Adrenal gland (tissue), 12 donors: ENCODE results near the gene RPL7L1. TPM values are rescaled to one million over a fixed set of nuclear protein-coding genes. Genes with fewer than 3 reads are reported as not detected.

Experiments used
- DNase-seq, 7 donors: peaks; one replicate each; pipeline ENCODE4 v3.0.0-alpha.2; 2019 to 2020
- H3K27ac ChIP-seq, 5 donors: fragments of 200-600 bp; sonication (generic) in 4 of 5; 1 replicate in 3 of 5; 2 replicates in 2 of 5; pipeline versions ENCODE4 v1.5.1 to v1.8.0; 2016 to 2020; ENCODE audit warnings: mild to moderate bottlenecking in 1 of 5
- H3K27me3 ChIP-seq: fragments of 200-600 bp; 2 replicates; pipeline ENCODE4 v1.8.0; 2021
- H3K36me3 ChIP-seq, 2 donors: fragments of 200-600 bp; replicated peaks in 1 of 2; 1 replicate in 1 of 2; 2 replicates in 1 of 2; pipeline versions ENCODE4 v1.5.1 to v1.8.0; 2018 to 2022
- H3K4me1 ChIP-seq, 2 donors: fragments of 200-600 bp; replicated peaks in 1 of 2; 1 replicate in 1 of 2; 2 replicates in 1 of 2; pipeline versions ENCODE4 v1.5.1 to v1.8.0; 2018 to 2021
- H3K4me3 ChIP-seq, 4 donors: fragments of 200-600 bp; sonication (generic) in 3 of 4; one replicate each; pipeline ENCODE4 v1.5.1; 2016 to 2018
- H3K9me3 ChIP-seq, 3 donors: fragments of 200-600 bp; sonication (generic) in 1 of 3; replicated peaks in 1 of 3; 1 replicate in 2 of 3; 2 replicates in 1 of 3; pipeline versions ENCODE4 v1.5.1 to v1.8.0; 2016 to 2021
- CTCF ChIP-seq, 6 experiments: fragments of 450-650 bp in 4 of 6; fragments of 200-600 bp in 2 of 6; sonication (generic) in 1 of 6; IDR thresholded peaks; 1 replicate in 5 of 6; 2 replicates in 1 of 6; pipeline versions ENCODE4 v1.5.1 to v1.8.0; 2016 to 2021; ENCODE audit warnings: antibody characterized with exemption in 6 of 6, mild to moderate bottlenecking in 2 of 6, moderate library complexity in 1 of 6
- POLR2A ChIP-seq, 2 donors: fragments of 450-650 bp; IDR thresholded peaks; one replicate each; pipeline ENCODE4 v1.6.1; 2017; ENCODE audit warnings: antibody characterized with exemption in 2 of 2, mild to moderate bottlenecking in 2 of 2, moderate library complexity in 1 of 2
- WGBS, 4 donors: extraction: QIAGEN DNeasy Blood & Tissue Kit in 2 of 4; methylation state at CpG; one replicate each; pipeline versions ENCODE4 v1.1.5 to v1.1.7; 2013 to 2017; 5-methylcytosine and 5-hydroxymethylcytosine counted together
- intact Hi-C, 2 donors: fragments of 100-400 bp; cut with DNase I; formaldehyde crosslinking; loops; one replicate each; pipeline versions ENCODE4 v1.14.1 to v1.15.0; 2022 to 2023
- polyA plus RNA-seq, 3 donors: library from polyadenylated mRNA; stranded (reverse); fragments of 200-250 nt in 2 of 3; fragments of 350-450 nt in 1 of 3; fragmentation: Illumina TruSeq in 1 of 3; extraction: RNeasy Lipid Tissue Mini Kit (QIAGEN cat#74804) in 1 of 3; gene quantifications; one replicate each; pipeline ENCODE4 v1.2.3, GENCODE V29; 2013 to 2014
- total RNA-seq, 9 donors: library from RNA; depleted of rRNA in 4 of 9; stranded (reverse); fragments of >200 nt in 4 of 9; fragments of 120-200 nt in 1 of 9; fragmentation: NEBNext Ultra II Directional in 1 of 9; extraction: Animal tissue kit (Norgen Biotek cat#: 25700) in 1 of 9; gene quantifications; one replicate each; pipeline versions ENCODE4 v1.1.0 to v1.2.4, GENCODE V29; 2013 to 2023
- donor health status: healthy with polysubstance abuse.
- donor health status: Bipolar disorder and iron deficiency.
- donor health status: DM: yes; HTN: yes; CAD: no.
- donor health status: DM: no; HTN: no; CAD: no.
- donor health status: DM: no; HTN: no; CAD: no.
- donor health status: DM: yes; HTN: yes; CAD: no.

RPL7L1 gene
- total and polyA plus RNA-seq, 12 donors = 33.3 to 130 (median 94.1) TPM

DNA sequence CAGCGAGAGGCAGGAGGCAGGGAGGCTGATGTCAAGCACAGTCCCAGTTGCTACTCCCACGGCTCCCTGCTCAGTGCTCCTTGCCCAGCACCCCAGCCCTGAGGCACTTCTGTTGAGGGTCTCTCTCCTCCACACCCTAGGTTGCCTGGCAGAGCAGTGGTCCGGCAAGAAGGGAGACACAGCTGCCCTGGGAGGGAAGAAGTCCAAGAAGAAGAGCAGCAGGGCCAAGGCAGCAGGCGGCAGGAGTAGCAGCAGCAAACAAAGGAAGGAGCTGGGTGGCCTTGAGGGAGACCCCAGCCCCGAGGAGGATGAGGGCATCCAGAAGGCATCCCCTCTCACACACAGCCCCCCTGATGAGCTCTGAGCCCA, 59.0 kb downstream of the RPL7L1 start:
- no peaks in the 10 kb centered on the region for H3K9me3 ChIP-seq
- intact Hi-C loops = no loop called here
- TF ChIP-seq CTCF (IDR thresholded peaks at IDR 0.05) (no peak), POLR2A (IDR thresholded peaks at IDR 0.05) (no peak)
- no peak for DNase-seq
- 83 to 95% (median 86%) methylated on average over 4 to 5 of the region's 5 CpGs for WGBS, 4 donors
- peaks cover 0 to 54% of the 10 kb centered on the region in 2 donors for H3K36me3 ChIP-seq
- H3K27me3 ChIP-seq = no peaks in the 10 kb centered on the region
- no peaks in the 10 kb centered on the region for H3K4me1 ChIP-seq
- H3K4me3 ChIP-seq = no peak overlapping the region
- H3K27ac ChIP-seq = no peak overlapping the region

DNA sequence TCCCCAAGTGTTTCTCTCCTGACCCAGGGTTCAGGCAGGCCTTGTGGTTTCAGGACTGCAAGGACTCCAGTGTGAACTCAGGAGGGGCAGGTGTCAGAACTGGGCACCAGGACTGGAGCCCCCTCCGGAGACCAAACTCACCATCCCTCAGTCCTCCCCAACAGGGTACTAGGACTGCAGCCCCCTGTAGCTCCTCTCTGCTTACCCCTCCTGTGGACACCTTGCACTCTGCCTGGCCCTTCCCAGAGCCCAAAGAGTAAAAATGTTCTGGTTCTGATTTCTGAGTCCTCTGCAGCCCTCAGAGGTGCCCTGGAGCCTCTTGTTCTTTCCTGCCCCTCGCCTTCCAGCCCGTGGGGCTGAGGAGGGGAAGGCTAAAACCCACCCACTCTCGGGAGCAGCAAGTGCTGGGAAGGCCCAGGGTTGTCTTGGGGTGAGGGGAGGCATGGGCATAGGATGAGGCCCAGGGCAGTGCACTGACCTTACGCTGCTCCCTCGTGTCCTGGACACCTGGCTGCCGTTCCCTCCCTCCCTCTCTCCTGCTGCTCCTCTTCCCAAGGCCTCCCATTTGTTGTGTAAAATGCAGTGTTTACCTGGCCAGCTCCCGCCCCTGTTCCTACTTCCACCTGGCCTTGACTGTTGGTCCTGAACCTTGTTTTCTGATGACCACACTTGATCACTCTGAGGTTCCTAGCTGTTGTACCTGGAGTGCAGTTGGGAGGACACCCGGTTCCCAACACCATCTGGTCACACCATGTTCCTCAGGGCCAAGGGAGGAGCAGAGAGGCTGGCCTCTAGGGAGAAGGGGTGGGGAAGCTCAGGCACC, 59.8 kb downstream of the RPL7L1 start:
- DNase-seq = no peak
- intact Hi-C loops = no loop called here
- WGBS, 4 donors = 69 to 87% (median 84%) methylated on average over 8 to 9 of the region's 9 CpGs
- H3K4me1 ChIP-seq = no peaks in the 10 kb centered on the region
- TF ChIP-seq POLR2A (IDR thresholded peaks at IDR 0.05) (no peak), CTCF (IDR thresholded peaks at IDR 0.05) (no peak)
- no peaks in the 10 kb centered on the region for H3K27me3 ChIP-seq
- peaks cover 0 to 53% of the 10 kb centered on the region in 2 donors for H3K36me3 ChIP-seq
- H3K27ac ChIP-seq = no peak overlapping the region
- H3K9me3 ChIP-seq = no peaks in the 10 kb centered on the region
- no peak overlapping the region for H3K4me3 ChIP-seq

Other genes starting within 250 kb of the RPL7L1 start
- 1 to 10 TPM in 5 of 9 donors, under 1 TPM in 3, not detected in 1; 0.48 to 2.7 (median 1.4) TPM for gene PRPH2, start 157.0 kb upstream of the RPL7L1 start, total RNA-seq
- under 1 TPM; 0.47 to 0.97 (median 0.84) TPM for gene PRPH2, start 157.0 kb upstream of the RPL7L1 start, polyA plus RNA-seq
- gene TBCC, start 133.5 kb upstream of the RPL7L1 start, total RNA-seq = 10 to 100 TPM; 19.5 to 44.8 (median 31.1) TPM
- gene TBCC, start 133.5 kb upstream of the RPL7L1 start, polyA plus RNA-seq = 10 to 100 TPM; 15.7 to 33.1 (median 29.9) TPM
- gene BICRAL, start 97.6 kb upstream of the RPL7L1 start, total RNA-seq = 10 to 100 TPM in 4 of 9 donors, 1 to 10 TPM in 5; 5.9 to 16.1 (median 9.6) TPM
- gene BICRAL, start 97.6 kb upstream of the RPL7L1 start, polyA plus RNA-seq = 1 to 10 TPM; 2.8 to 8.7 (median 4.1) TPM
- gene PTCRA, start 36.4 kb downstream of the RPL7L1 start, total RNA-seq = under 1 TPM in 2 of 9 donors, not detected in 7; 0.22 to 0.34 TPM
- gene PTCRA, start 36.4 kb downstream of the RPL7L1 start, polyA plus RNA-seq = not detected
- 10 to 100 TPM; 21.1 to 59.7 (median 38.5) TPM for gene CNPY3, start 49.9 kb downstream of the RPL7L1 start, total RNA-seq
- gene CNPY3, start 49.9 kb downstream of the RPL7L1 start, polyA plus RNA-seq = 10 to 100 TPM; 22.4 to 53.5 (median 48.2) TPM
- under 1 TPM in 5 of 9 donors, not detected in 4; 0.28 to 0.65 (median 0.52) TPM for gene GNMT, start 81.1 kb downstream of the RPL7L1 start, total RNA-seq
- gene GNMT, start 81.1 kb downstream of the RPL7L1 start, polyA plus RNA-seq = 1 to 10 TPM in 2 of 3 donors, under 1 TPM in 1; 0.29 to 4.4 (median 1.1) TPM
- 10 to 100 TPM; 21.0 to 63.9 (median 34.3) TPM for gene PEX6, start 99.6 kb downstream of the RPL7L1 start, total RNA-seq
- gene PEX6, start 99.6 kb downstream of the RPL7L1 start, polyA plus RNA-seq = 10 to 100 TPM in 2 of 3 donors, 1 to 10 TPM in 1; 7.4 to 41.7 (median 22.7) TPM
- 10 to 100 TPM; 24.2 to 97.8 (median 32.5) TPM for gene PPP2R5D, start 105.0 kb downstream of the RPL7L1 start, total RNA-seq
- 10 to 100 TPM; 29.7 to 38.9 (median 37.9) TPM for gene PPP2R5D, start 105.0 kb downstream of the RPL7L1 start, polyA plus RNA-seq
- gene MEA1, start 134.3 kb downstream of the RPL7L1 start, total RNA-seq = 100 to 1,000 TPM in 2 of 9 donors, 10 to 100 TPM in 7; 54.6 to 109 (median 69.8) TPM
- gene MEA1, start 134.3 kb downstream of the RPL7L1 start, polyA plus RNA-seq = 100 to 1,000 TPM in 2 of 3 donors, 10 to 100 TPM in 1; 81.1 to 142 (median 135) TPM
- 100 to 1,000 TPM in 7 of 9 donors, 10 to 100 TPM in 2; 72.3 to 139 (median 107) TPM for gene KLHDC3, start 134.6 kb downstream of the RPL7L1 start, total RNA-seq
- gene KLHDC3, start 134.6 kb downstream of the RPL7L1 start, polyA plus RNA-seq = 100 to 1,000 TPM in 2 of 3 donors, 10 to 100 TPM in 1; 51.2 to 144 (median 112) TPM
- 100 to 1,000 TPM in 1 of 9 donors, 10 to 100 TPM in 8; 37.9 to 109 (median 53.7) TPM for gene RRP36, start 142.0 kb downstream of the RPL7L1 start, total RNA-seq
- 10 to 100 TPM; 29.6 to 98.2 (median 32.1) TPM for gene RRP36, start 142.0 kb downstream of the RPL7L1 start, polyA plus RNA-seq
- gene CUL7, start 174.2 kb downstream of the RPL7L1 start, total RNA-seq = 10 to 100 TPM; 17.9 to 52.5 (median 35.5) TPM
- 10 to 100 TPM; 12.0 to 30.6 (median 19.3) TPM for gene CUL7, start 174.2 kb downstream of the RPL7L1 start, polyA plus RNA-seq
- 100 to 1,000 TPM in 1 of 9 donors, 10 to 100 TPM in 8; 16.7 to 118 (median 74.6) TPM for gene MRPL2, start 179.8 kb downstream of the RPL7L1 start, total RNA-seq
- 100 to 1,000 TPM in 2 of 3 donors, 10 to 100 TPM in 1; 65.9 to 143 (median 124) TPM for gene MRPL2, start 179.8 kb downstream of the RPL7L1 start, polyA plus RNA-seq
- gene KLC4, start 180.0 kb downstream of the RPL7L1 start, total RNA-seq = 10 to 100 TPM; 16.1 to 51.9 (median 33.3) TPM
- 10 to 100 TPM; 14.2 to 84.9 (median 47.1) TPM for gene KLC4, start 180.0 kb downstream of the RPL7L1 start, polyA plus RNA-seq
- gene PTK7, start 196.7 kb downstream of the RPL7L1 start, total RNA-seq = 10 to 100 TPM in 4 of 9 donors, 1 to 10 TPM in 5; 2.8 to 16.7 (median 8.4) TPM
- gene PTK7, start 196.7 kb downstream of the RPL7L1 start, polyA plus RNA-seq = 10 to 100 TPM in 1 of 3 donors, 1 to 10 TPM in 2; 2.8 to 14.2 (median 8.1) TPM